HepG2 (cell line): ENCODE results near the gene RGS19. TPM values are rescaled to one million over a fixed set of nuclear protein-coding genes. Genes with fewer than 3 reads are reported as not detected.

Source experiments
- ATF7 ChIP-seq, 2 experiments: fragments of 450-650 bp in 1 of 2; sonication (generic) in 1 of 2; formaldehyde crosslinking in 1 of 2; IDR thresholded peaks; 2 replicates each; pipeline versions ENCODE4 v1.4.0 to v1.6.1; 2016 to 2020; ENCODE audit warnings: antibody characterized with exemption in 1 of 2, mild to moderate bottlenecking in 1 of 2, missing genetic modification reagents in 1 of 2
- GABPA ChIP-seq, 2 experiments: IDR thresholded peaks; 2 replicates each; pipeline ENCODE4 v1.6.1; 2011 to 2016; ENCODE audit warnings: low read depth in 2 of 2, low read length in 1 of 2, missing biosample characterization in 1 of 2, missing genetic modification characterization in 1 of 2
- HIC2 ChIP-seq: sonication (generic); formaldehyde crosslinking; IDR thresholded peaks from 2 replicates; pipeline ENCODE4 v1.9.0; 2022; ENCODE audit warnings: low read depth, missing genetic modification reagents
- HMG20B ChIP-seq: conservative IDR thresholded peaks from 2 replicates; pipeline ENCODE4 v1.6.1; 2016; ENCODE audit warnings: missing genetic modification reagents, missing compliant biosample characterization
- HOMEZ ChIP-seq: IDR thresholded peaks from 2 replicates; pipeline ENCODE4 v1.6.1; 2016; ENCODE audit warnings: low read depth
- HOXA7 ChIP-seq: sonication (generic); formaldehyde crosslinking; IDR thresholded peaks from 2 replicates; pipeline ENCODE4 v1.8.1; 2022; ENCODE audit warnings: mild to moderate bottlenecking, missing genetic modification reagents, moderate library complexity
- NR1H2 ChIP-seq: sonication (generic); formaldehyde crosslinking; IDR thresholded peaks from 2 replicates; pipeline ENCODE4 v1.8.1; 2022; ENCODE audit warnings: low read depth, missing genetic modification reagents, borderline replicate concordance
- NR2C2 ChIP-seq: sonication (generic); formaldehyde crosslinking; IDR thresholded peaks from 2 replicates; pipeline ENCODE4 v1.4.0; 2020; ENCODE audit warnings: missing genetic modification reagents, mild to moderate bottlenecking, moderate library complexity, borderline replicate concordance
- PAWR ChIP-seq: sonication (generic); formaldehyde crosslinking; IDR thresholded peaks from 2 replicates; pipeline ENCODE4 v1.4.0; 2020; ENCODE audit warnings: missing genetic modification reagents, mild to moderate bottlenecking, borderline replicate concordance
- PHF5A ChIP-seq: IDR thresholded peaks from one replicate; pipeline ENCODE4 v1.6.1; 2018; ENCODE audit warnings: low read depth, missing genetic modification reagents; ENCODE audit not compliant: unreplicated experiment
- RORA ChIP-seq: sonication (generic); formaldehyde crosslinking; IDR thresholded peaks from 2 replicates; pipeline ENCODE4 v1.5.0; 2020; ENCODE audit warnings: mild to moderate bottlenecking, missing genetic modification reagents, moderate library complexity
- SAFB2 ChIP-seq: sonication (generic); formaldehyde crosslinking; IDR thresholded peaks from 2 replicates; pipeline ENCODE4 v1.5.1; 2020; ENCODE audit warnings: missing genetic modification reagents, low read depth, mild to moderate bottlenecking, borderline replicate concordance
- U2AF2 ChIP-seq: fragments of 200-400 bp; formaldehyde crosslinking; IDR thresholded peaks from 2 replicates; pipeline ENCODE4 v1.6.1; 2017; ENCODE audit warnings: low read depth, mild to moderate bottlenecking, low read length
- ZNF205 ChIP-seq: IDR thresholded peaks from 2 replicates; pipeline ENCODE4 v1.6.1; 2018; ENCODE audit warnings: missing biosample characterization, missing genetic modification reagents
- ZNF235 ChIP-seq: sonication (generic); formaldehyde crosslinking; IDR thresholded peaks from 2 replicates; pipeline ENCODE4 v1.8.1; 2023; ENCODE audit warnings: mild to moderate bottlenecking, missing genetic modification reagents, borderline replicate concordance
- polyA plus RNA-seq, 8 experiments: library from polyadenylated mRNA; depleted of rRNA in 3 of 8; stranded (reverse) in 7 of 8; unstranded in 1 of 8; fragments of >200 nt; fragmentation: Illumina TruSeq in 4 of 8; extraction: Trizol in 4 of 8; gene quantifications; 2 replicates each; pipeline versions ENCODE4 v1.2.1 to v1.2.3, GENCODE V29; 2011 to 2016; ENCODE audit warnings: low read depth in 4 of 8, missing spikeins in 1 of 8, mixed read lengths in 1 of 8; ENCODE audit not compliant: insufficient read depth in 1 of 8
- total RNA-seq, 5 experiments: library from RNA; depleted of rRNA; stranded (reverse); fragments of >200 nt; fragmentation: Illumina TruSeq; extraction: Trizol; gene quantifications; 2 replicates each; pipeline ENCODE4 v1.2.3, GENCODE V29; 2016; ENCODE audit warnings: low read depth in 1 of 5
- TF ChIP-seq, protein P1 (sequence below): IDR thresholded peaks from 2 replicates; pipeline ENCODE4 v1.6.1; 2016; ENCODE audit warnings: low read depth, borderline replicate concordance
- TF ChIP-seq, protein P2 (sequence below): sonication (generic); formaldehyde crosslinking; IDR thresholded peaks from 2 replicates; pipeline ENCODE4 v1.5.0; 2020; ENCODE audit warnings: missing genetic modification reagents, mild to moderate bottlenecking, borderline replicate concordance
- TF ChIP-seq, protein P3 (sequence below): IDR thresholded peaks from 2 replicates; pipeline ENCODE4 v1.6.1; 2012; ENCODE audit warnings: inconsistent platforms
- TF ChIP-seq, protein P4 (sequence below): sonication (generic); formaldehyde crosslinking; IDR thresholded peaks from 2 replicates; pipeline ENCODE4 v1.4.0; 2020; ENCODE audit warnings: missing genetic modification reagents

Gene RGS19
- total and polyA plus RNA-seq, 2 of the 13 experiments (the other 11 are each of a cell fraction or from before 2014, with no cell fraction given), result 10.7 to 11.9 TPM

DNA sequence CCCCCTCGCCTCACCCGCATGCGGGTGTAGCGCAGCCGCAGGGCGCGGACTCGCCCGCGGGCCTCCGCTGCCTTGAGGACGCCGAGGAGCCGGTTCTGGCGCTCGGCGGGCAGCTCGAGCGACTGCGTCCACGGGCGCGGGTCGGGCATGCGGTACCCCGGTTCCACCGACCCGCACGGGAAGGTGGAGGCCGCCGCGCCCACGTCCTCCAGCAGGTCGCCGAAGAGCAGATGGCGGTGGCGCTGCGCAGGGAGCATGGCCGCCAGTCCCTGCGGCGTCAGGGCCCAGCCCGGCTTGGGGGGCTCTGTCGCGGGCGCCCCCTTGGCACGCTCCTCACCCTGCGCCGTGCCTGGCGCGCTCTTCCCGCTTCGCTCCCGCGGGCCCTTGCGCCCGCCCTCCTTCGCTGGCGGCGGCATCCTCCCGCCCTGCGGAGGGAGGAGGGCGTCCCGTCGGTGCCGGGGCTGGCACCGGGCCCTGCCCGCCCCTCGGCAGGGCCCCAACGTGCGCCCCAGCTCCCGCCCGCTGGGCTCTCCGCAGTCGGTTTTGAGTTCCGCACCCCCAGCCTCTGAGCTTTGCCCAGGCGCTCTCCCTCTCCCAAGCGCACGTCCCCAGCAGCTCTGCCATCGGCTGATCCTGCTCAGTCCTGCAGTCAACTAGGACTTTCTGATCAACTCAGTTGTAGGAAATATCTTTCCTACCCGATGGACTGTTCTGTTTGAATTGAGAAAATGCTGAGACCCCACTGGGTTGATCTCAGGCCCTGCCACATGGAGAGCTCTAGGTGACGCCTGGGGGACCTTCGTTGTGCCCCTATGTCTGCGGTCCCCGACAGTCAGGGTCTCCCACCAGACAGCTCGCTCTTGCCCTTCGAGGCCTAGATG lies 4.7 kb upstream of the RGS19 start, which contains the start of gene LKAAEAR1 (continued):
- TF ChIP-seq HOMEZ (CRISPR knock-in tag) (no peak), SAFB2 (peak; percentile 87; the same call in 1 of the 2 replicates), U2AF2 (no peak), RORA (no peak), ZNF235 (CRISPR knock-in tag) (peak; percentile 6; the same call in 1 of the 2 replicates), NR1H2 (CRISPR knock-in tag) (peak; percentile 48; the same call in 1 of the 2 replicates), ZNF205 (CRISPR knock-in tag) (peak; percentile 9; the same call in 1 of the 2 replicates), GABPA (IDR thresholded peaks at IDR 0.05; ENCODE audit: low read depth, low read length) (no peak), GABPA (CRISPR knock-in tag; IDR thresholded peaks at IDR 0.05; ENCODE audit: low read depth) (no peak), ATF7 (IDR thresholded peaks at IDR 0.05) (no peak), ATF7 (CRISPR knock-in tag; IDR thresholded peaks at IDR 0.05) (0 out of 2 replicates have a peak, but pooled peaks have one; percentile 22), PHF5A (CRISPR knock-in tag) (no peak), HOXA7 (no peak), NR2C2 (peak; percentile 59), HMG20B (no peak), PAWR (CRISPR knock-in tag) (no peak), HIC2 (no peak)
- TF ChIP-seq, protein P1, sequence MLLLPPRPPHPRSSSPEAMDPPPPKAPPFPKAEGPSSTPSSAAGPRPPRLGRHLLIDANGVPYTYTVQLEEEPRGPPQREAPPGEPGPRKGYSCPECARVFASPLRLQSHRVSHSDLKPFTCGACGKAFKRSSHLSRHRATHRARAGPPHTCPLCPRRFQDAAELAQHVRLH (CRISPR knock-in tag), result no peak
- TF ChIP-seq, protein P2, sequence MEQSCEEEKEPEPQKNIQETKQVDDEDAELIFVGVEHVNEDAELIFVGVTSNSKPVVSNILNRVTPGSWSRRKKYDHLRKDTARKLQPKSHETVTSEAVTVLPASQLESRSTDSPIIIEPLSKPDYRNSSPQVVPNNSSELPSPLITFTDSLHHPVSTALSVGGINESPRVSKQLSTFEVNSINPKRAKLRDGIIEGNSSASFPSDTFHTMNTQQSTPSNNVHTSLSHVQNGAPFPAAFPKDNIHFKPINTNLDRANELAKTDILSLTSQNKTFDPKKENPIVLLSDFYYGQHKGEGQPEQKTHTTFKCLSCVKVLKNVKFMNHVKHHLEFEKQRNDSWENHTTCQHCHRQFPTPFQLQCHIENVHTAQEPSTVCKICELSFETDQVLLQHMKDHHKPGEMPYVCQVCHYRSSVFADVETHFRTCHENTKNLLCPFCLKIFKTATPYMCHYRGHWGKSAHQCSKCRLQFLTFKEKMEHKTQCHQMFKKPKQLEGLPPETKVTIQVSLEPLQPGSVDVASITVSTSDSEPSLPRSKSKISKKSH, result no peak
- TF ChIP-seq, protein P3, sequence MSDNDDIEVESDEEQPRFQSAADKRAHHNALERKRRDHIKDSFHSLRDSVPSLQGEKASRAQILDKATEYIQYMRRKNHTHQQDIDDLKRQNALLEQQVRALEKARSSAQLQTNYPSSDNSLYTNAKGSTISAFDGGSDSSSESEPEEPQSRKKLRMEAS, result peak; percentile 79; the same call in 1 of the 2 replicates
- TF ChIP-seq, protein P4, sequence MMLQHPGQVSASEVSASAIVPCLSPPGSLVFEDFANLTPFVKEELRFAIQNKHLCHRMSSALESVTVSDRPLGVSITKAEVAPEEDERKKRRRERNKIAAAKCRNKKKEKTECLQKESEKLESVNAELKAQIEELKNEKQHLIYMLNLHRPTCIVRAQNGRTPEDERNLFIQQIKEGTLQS (CRISPR knock-in tag), result peak; percentile 10; the same call in 1 of the 2 replicates
